ENCODE results near the gene PTPRQ. TPM values are rescaled to one million over a fixed set of nuclear protein-coding genes. Genes with fewer than 3 reads are reported as not detected.
"Not testable (repeated sequence)": the region's sequence is repeated elsewhere in the genome, so short reads cannot be mapped to it uniquely, and the experiment has no call there.

Gene PTPRQ
- total and polyA plus RNA-seq, 12 donors, result 0.04 to 1.9 (median 0.37) TPM; not detected in 1

GRCh38 chr12:80456513-80456912, 12.5 kb downstream of the PTPRQ start:
- Histone ChIP-seq H3K36me3 (no peaks in the 10 kb centered on the region), H3K9me3 (peaks cover 0 to 7% (median 0%) of the 10 kb centered on the region in 11 donors), H3K27ac (no peak overlapping the region), H3K4me3 (no peak overlapping the region), H3K4me1 (no peaks in the 10 kb centered on the region), H3K27me3 (no peaks in the 10 kb centered on the region)
- TF ChIP-seq CTCF (IDR thresholded peaks at IDR 0.05), result no peak
- intact Hi-C loops (cut with DNase I), result no loop called here
- ATAC-seq, result no peak
- DNase-seq, result no peak
- 78 to 85% methylated on average over 1 of the region's 1 CpG for WGBS, 2 donors

GRCh38 chr12:80460972-80461371, 16.9 kb downstream of the PTPRQ start:
- no peak for TF ChIP-seq CTCF (IDR thresholded peaks at IDR 0.05)
- no peaks in the 10 kb centered on the region for H3K9me3 ChIP-seq
- H3K4me3 ChIP-seq, result no peak overlapping the region
- intact Hi-C loops (cut with DNase I), result no loop called here
- H3K4me1 ChIP-seq, result no peaks in the 10 kb centered on the region
- no peak for DNase-seq
- no peaks in the 10 kb centered on the region for H3K36me3 ChIP-seq
- no peak overlapping the region for H3K27ac ChIP-seq
- H3K27me3 ChIP-seq, result no peaks in the 10 kb centered on the region
- 65% methylated on average over 4 of the region's 4 CpGs for WGBS, 2 donors
- ATAC-seq, result no peak

GRCh38 chr12:80461851-80462250, 17.8 kb downstream of the PTPRQ start:
- DNase-seq; H3K27ac ChIP-seq; ATAC-seq; H3K4me3 ChIP-seq; H3K36me3 ChIP-seq; intact Hi-C loops (cut with DNase I); H3K4me1 ChIP-seq; H3K27me3 ChIP-seq; H3K9me3 ChIP-seq: not testable (repeated sequence)
- WGBS, 2 donors, result 87 to 88% methylated on average over 18 of the region's 18 CpGs

- Histone ChIP-seq H3K27ac (no peak overlapping the region), H3K4me1 (no peaks in the 10 kb centered on the region), H3K36me3 (no peaks in the 10 kb centered on the region), H3K9me3 (no peaks in the 10 kb centered on the region), H3K4me3 (no peak overlapping the region), H3K27me3 (no peaks in the 10 kb centered on the region)
- ATAC-seq (no peak), DNase-seq (no peak)
- no peak for TF ChIP-seq CTCF (IDR thresholded peaks at IDR 0.05)
- intact Hi-C loops (cut with DNase I), result loop anchor here in 8 of 10 donors (2.0 to 10.0 kb wide), 6 partner anchors 293 to 788 kb away; no protein-coding TSS in a partner anchor
- 81 to 93% methylated on average over 1 of the region's 1 CpG for WGBS, 2 donors
Measured at GRCh38 chr12:80469681-80470080, 25.6 kb downstream of the PTPRQ start.

GRCh38 chr12:80470403-80470802, 26.4 kb downstream of the PTPRQ start:
- TF ChIP-seq CTCF (IDR thresholded peaks at IDR 0.05), result no peak
- WGBS, 2 donors, result 81 to 85% methylated on average over 1 of the region's 1 CpG
- DNase-seq, result no peak
- no peak overlapping the region for H3K27ac ChIP-seq
- H3K4me3 ChIP-seq, result no peak overlapping the region
- H3K27me3 ChIP-seq, result no peaks in the 10 kb centered on the region
- H3K4me1 ChIP-seq, result no peaks in the 10 kb centered on the region
- intact Hi-C loops (cut with DNase I), result loop anchor here in 8 of 10 donors (2.0 to 10.0 kb wide), 6 partner anchors 292 to 787 kb away; no protein-coding TSS in a partner anchor
- H3K9me3 ChIP-seq, result no peaks in the 10 kb centered on the region
- no peak for ATAC-seq
- no peaks in the 10 kb centered on the region for H3K36me3 ChIP-seq
